Glutamatergic neuron (in vitro differentiated cells): ENCODE results near the gene CCDC28B. TPM values are rescaled to one million over a fixed set of nuclear protein-coding genes. Genes with fewer than 3 reads are reported as not detected.

Experiments used
- DNase-seq: peaks from one replicate; pipeline ENCODE4 v3.0.0; 2022
- H3K27ac Mint-ChIP-seq: one replicate; pipeline ENCODE4 v1.8.0; 2020; ENCODE audit warnings: mild to moderate bottlenecking, mixed read lengths, inconsistent platforms; ENCODE audit not compliant: unreplicated experiment
- H3K27me3 Mint-ChIP-seq: one replicate; pipeline ENCODE4 v1.8.0; 2020; ENCODE audit warnings: mild to moderate bottlenecking, moderate library complexity, mixed read lengths, inconsistent platforms; ENCODE audit not compliant: unreplicated experiment
- H3K36me3 Mint-ChIP-seq: one replicate; pipeline ENCODE4 v1.8.0; 2020; ENCODE audit warnings: mild to moderate bottlenecking, mixed read lengths, inconsistent platforms; ENCODE audit not compliant: unreplicated experiment
- H3K4me1 Mint-ChIP-seq: one replicate; pipeline ENCODE4 v1.8.0; 2020; ENCODE audit warnings: mild to moderate bottlenecking, low read depth, mixed read lengths, inconsistent platforms; ENCODE audit not compliant: unreplicated experiment
- H3K4me3 Mint-ChIP-seq: one replicate; pipeline ENCODE4 v1.8.0; 2020; ENCODE audit warnings: mild to moderate bottlenecking, mixed read lengths, inconsistent platforms; ENCODE audit not compliant: unreplicated experiment
- H3K9me3 Mint-ChIP-seq: one replicate; pipeline ENCODE4 v1.8.0; 2020; ENCODE audit warnings: mild to moderate bottlenecking, moderate library complexity, mixed read lengths, inconsistent platforms; ENCODE audit not compliant: unreplicated experiment
- total RNA-seq: library from RNA; stranded (reverse); fragmentation: NEBNext Ultra II Directional; extraction: Animal tissue kit (Norgen Biotek cat#: 25700); gene quantifications from one replicate; pipeline ENCODE4 v1.2.1, GENCODE V29; 2021; ENCODE audit not compliant: unreplicated experiment
- TF ChIP-seq, protein P1 (sequence below): fragments of 200-600 bp; sonication (generic); IDR thresholded peaks from one replicate; pipeline ENCODE4 v1.5.0; 2021; ENCODE audit not compliant: partially characterized antibody, unreplicated experiment

CCDC28B gene
- total RNA-seq, 1 donor from 2014 or later: 34.4 TPM

GRCh38 chr1:32179443-32180185 lies 20.8 kb upstream of the CCDC28B start, which contains the start of gene TXLNA:
Gene TXLNA, plus strand, starts transcription at chr1:32179675. Its CDS starts 671 bp downstream, at chr1:32180346.
- Mint-ChIP-seq H3K9me3 (peaks cover 8% of the 10 kb centered on the region), H3K4me3 (peak within 1 kb of the TSS; percentile 92), H3K4me1 (peaks cover 11% of the 10 kb centered on the region), H3K27me3 (peaks cover 5% of the 10 kb centered on the region), H3K27ac (peak within 1 kb of the TSS; percentile 95), H3K36me3 (no peaks in the 10 kb centered on the region)
- TF ChIP-seq, protein P1, sequence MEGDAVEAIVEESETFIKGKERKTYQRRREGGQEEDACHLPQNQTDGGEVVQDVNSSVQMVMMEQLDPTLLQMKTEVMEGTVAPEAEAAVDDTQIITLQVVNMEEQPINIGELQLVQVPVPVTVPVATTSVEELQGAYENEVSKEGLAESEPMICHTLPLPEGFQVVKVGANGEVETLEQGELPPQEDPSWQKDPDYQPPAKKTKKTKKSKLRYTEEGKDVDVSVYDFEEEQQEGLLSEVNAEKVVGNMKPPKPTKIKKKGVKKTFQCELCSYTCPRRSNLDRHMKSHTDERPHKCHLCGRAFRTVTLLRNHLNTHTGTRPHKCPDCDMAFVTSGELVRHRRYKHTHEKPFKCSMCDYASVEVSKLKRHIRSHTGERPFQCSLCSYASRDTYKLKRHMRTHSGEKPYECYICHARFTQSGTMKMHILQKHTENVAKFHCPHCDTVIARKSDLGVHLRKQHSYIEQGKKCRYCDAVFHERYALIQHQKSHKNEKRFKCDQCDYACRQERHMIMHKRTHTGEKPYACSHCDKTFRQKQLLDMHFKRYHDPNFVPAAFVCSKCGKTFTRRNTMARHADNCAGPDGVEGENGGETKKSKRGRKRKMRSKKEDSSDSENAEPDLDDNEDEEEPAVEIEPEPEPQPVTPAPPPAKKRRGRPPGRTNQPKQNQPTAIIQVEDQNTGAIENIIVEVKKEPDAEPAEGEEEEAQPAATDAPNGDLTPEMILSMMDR: peak; percentile 12
- peak; percentile 96 for DNase-seq

DNA sequence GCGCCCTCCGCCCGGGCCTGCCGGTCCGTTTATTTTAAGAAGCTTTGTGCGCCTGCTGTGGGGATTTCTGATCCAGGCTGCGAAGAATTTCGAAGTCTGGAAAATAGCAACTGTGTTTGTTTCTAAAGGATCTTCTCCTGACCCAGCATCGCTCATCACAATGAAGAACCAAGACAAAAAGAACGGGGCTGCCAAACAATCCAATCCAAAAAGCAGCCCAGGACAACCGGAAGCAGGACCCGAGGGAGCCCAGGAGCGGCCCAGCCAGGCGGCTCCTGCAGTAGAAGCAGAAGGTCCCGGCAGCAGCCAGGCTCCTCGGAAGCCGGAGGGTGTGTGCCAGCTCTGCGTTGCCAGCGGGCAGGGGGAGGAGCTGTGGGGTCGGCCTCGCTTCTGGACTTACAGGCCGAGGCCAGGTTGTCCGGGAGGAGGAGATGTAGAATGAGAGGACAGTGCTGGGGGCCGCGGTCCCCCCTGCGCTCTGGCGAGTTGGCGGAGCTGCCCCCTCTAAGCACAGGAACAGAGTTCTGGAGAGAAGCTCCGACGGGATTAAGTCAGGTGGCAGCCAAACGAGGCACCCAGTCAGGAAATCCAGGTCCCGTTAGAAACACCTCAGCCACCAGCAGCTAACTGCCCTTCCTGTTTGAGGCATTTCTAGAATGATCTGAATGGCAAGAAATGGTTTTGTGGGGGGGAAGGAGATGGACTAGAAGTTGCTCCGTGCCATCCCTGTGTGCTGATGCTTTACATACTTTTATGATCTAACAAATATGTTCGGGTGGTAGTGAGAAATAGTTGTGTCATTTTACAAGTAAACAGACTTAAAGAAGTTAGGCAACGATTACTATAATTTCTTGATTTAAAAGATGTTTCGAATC lies 20.0 kb upstream of the CCDC28B start:
- H3K27me3 Mint-ChIP-seq: peaks cover 5% of the 10 kb centered on the region
- peak overlapping the region; percentile 92 for H3K27ac Mint-ChIP-seq
- no peaks in the 10 kb centered on the region for H3K36me3 Mint-ChIP-seq
- peaks cover 8% of the 10 kb centered on the region for H3K9me3 Mint-ChIP-seq
- DNase-seq: peak; percentile 74
- TF ChIP-seq, protein P1: no peak
- H3K4me1 Mint-ChIP-seq: peaks cover 11% of the 10 kb centered on the region
- H3K4me3 Mint-ChIP-seq: peak overlapping the region; percentile 92

DNA sequence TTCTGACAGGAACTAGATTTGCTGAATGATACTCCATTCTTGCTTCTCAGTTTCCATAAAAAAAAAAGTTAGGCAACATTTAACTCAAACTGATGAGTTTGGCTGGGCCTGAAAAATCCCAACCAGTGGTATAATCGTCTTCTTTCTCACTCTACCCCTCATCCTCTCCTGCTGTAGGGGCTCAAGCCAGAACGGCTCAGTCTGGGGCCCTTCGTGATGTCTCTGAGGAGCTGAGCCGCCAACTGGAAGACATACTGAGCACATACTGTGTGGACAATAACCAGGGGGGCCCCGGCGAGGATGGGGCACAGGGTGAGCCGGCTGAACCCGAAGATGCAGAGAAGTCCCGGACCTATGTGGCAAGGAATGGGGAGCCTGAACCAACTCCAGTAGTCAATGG lies 19.3 kb upstream of the CCDC28B start:
- peak overlapping the region; percentile 68 for H3K27ac Mint-ChIP-seq
- TF ChIP-seq, protein P1: no peak
- H3K9me3 Mint-ChIP-seq: peaks cover 8% of the 10 kb centered on the region
- H3K4me3 Mint-ChIP-seq: peak overlapping the region; percentile 92
- H3K27me3 Mint-ChIP-seq: peaks cover 5% of the 10 kb centered on the region
- no peak for DNase-seq
- no peaks in the 10 kb centered on the region for H3K36me3 Mint-ChIP-seq
- peaks cover 11% of the 10 kb centered on the region for H3K4me1 Mint-ChIP-seq

DNA sequence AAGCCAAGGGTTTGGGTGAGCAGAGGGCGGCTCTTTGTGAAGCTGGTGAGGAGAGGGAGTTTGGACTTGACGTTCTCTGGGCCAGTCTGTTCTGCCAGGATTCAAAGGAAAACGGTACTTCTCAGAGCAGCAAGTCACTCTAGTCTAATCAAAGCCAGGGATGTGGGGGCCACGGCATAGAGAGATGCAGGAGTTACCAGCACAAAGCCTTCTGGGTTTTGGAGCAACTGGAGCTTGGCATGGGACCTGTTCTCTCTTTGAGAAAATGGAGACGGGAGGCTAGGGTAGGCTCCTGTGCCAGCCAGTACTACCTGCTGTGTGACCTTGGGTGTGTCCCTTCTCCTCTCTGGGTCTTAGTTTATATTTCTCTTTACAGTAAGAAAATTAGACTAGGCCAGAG lies 18.8 kb upstream of the CCDC28B start:
- Mint-ChIP-seq H3K27ac (peak overlapping the region; percentile 68), H3K9me3 (peaks cover 8% of the 10 kb centered on the region), H3K4me3 (peak overlapping the region; percentile 92), H3K4me1 (peaks cover 14% of the 10 kb centered on the region), H3K27me3 (peaks cover 5% of the 10 kb centered on the region), H3K36me3 (no peaks in the 10 kb centered on the region)
- no peak for DNase-seq
- TF ChIP-seq, protein P1: no peak

- Mint-ChIP-seq H3K4me1 (peaks cover 14% of the 10 kb centered on the region), H3K36me3 (no peaks in the 10 kb centered on the region), H3K4me3 (no peak overlapping the region), H3K9me3 (peaks cover 8% of the 10 kb centered on the region), H3K27me3 (peaks cover 5% of the 10 kb centered on the region), H3K27ac (no peak overlapping the region)
- DNase-seq: no peak
- TF ChIP-seq, protein P1: no peak
Observed at GRCh38 chr1:32182060-32182459, 18.3 kb upstream of the CCDC28B start.
